Stimulated activated CD4-positive, alpha-beta T cell treated with anti-CD3 and anti-CD28 coated beads, Interleukin-15, amount 100 ng/mL, for 1 hour (primary cell): ENCODE data around the gene NR5A1.

ENCODE experiments used
- DNase-seq, 2 donors: peaks; one replicate each; pipeline ENCODE4 v3.0.0-alpha.2; 2020; ENCODE audit warnings: low read depth in 1 of 2, low spot score in 1 of 2

Gene NR5A1

GRCh38 chr9:124506931-124507879 is at the start of gene NR5A1:
TSS of gene NR5A1 (minus strand) at chr9:124507399. CDS start at chr9:124503395, 4,004 bp downstream.
- DNase-seq: no peak

DNA sequence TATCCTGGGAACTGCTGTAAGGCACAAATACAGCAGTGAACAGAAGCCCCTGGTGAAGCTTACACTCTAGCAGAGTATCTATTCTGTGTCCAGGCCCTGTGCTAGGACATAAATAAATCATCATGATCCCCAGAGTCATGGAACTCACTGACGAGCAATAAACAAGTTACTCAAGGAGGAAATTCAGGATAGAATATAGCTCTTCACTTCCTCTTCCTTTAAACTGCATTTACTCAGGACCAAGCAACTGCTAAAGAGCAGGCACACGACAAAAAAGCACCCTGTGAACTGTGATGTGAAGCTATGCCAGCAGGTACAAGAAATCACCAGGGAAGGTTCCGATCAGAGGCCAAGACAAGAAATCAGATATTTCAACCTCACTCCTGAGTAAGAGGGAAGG is 47.8 kb upstream of the NR5A1 start:
- DNase-seq: no peak

DNA sequence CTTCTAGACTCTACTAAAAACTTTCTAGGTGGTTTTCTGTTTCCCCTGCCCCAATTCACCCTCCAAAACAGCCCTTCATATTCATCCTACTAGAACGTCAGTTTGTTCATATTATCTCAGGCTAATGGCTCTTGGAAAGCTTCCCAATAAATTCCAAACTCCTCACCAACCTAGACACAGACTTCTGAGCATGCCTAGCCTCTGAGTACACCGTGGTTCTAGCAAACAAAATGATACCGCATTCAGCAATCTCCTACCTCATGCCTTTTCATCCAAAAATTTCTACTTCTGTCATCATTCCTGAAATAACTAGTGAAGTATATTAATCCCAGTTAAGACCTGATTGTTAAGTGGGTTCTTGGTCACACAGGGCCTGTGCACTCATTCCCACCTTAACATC is 46.5 kb upstream of the NR5A1 start:
- no peak for DNase-seq

- no peak for DNase-seq
These were observed 45.0 kb upstream of the NR5A1 start for GRCh38 chr9:124552273-124552605.

DNA sequence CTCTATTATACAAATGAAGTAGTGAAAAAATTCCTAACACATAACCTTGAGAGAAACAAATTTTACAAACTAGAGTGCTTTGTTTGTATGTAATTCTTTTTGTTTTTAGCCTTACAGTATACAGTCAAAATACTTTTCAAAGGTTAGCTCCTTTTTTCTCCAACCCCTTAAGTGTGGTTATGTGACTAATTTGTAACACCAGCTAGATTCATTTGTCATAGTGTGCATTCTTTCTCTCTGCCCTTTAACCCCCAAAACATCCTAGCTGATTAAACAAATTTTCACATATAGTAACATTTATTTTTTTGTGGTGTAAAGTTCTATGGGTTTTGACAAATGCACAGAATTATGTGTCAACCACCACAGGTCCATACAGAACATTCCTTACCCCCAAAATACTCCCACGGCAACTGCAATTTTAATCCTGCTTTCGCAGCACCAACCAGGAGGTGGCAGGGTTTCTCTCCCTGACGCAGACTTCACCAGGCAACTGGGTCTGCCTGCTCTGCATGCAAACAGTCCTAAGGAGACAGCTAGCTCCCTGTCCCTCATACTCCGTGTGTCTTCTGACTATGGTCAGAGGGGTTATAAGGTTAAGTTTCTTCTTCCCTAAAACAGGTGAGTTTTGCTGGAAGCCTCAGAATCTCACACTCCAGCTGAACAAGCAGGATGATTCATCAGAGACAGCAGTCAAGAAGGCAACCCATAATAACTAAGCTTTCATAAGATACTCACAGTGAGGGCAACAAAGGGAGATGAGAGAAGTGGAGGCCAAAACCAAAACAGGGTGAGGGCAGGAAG is 44.5 kb upstream of the NR5A1 start:
- no peak for DNase-seq

GRCh38 chr9:124550072-124550471 is 42.9 kb upstream of the NR5A1 start:
- no peak for DNase-seq

DNA sequence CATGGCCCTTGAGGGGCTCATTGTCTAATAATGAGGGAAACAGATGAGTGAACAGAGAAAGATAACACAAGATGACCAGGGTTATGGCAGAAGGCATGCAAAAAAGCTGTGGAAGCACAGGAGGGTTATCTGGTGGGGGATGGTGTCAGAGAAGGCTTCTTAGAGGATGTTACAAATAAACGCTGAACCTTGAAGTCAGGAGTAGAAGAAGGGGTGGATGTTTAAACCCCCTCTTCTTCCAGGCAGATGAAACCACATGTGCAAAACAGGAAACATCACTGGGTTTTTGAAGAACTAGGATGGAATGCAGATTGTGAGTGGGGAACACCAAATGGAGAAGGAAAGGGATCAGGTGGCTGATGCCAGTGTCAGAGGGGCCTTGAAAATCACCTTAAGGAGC is 41.8 kb upstream of the NR5A1 start:
- no peak for DNase-seq

DNA sequence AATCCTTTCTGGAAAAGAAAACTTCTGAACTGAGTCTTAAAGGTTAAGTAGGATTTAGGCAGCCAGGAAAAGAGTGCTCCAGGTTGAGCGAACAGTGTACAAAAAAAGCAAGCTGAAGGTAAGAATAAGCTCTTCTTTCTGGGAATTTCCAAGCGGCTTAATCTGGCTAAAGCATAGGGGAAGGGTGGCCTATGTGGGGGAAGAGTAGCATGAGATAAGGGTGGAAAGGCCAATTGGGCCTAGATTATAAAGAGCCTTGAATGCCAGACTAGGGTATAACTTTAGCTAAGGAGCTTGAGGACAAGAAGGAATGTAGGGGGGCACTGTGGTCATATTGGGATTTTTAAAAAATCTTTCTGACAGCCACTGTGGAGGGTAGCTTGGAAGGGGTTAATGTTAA is 37.3 kb upstream of the NR5A1 start:
- no peak for DNase-seq

GRCh38 chr9:124541824-124542223 is 34.6 kb upstream of the NR5A1 start:
- no peak for DNase-seq

- no peak for DNase-seq
These were observed 30.7 kb upstream of the NR5A1 start for GRCh38 chr9:124537926-124538325.

GRCh38 chr9:124535846-124536245 is 28.6 kb upstream of the NR5A1 start:
- DNase-seq: no peak

DNA sequence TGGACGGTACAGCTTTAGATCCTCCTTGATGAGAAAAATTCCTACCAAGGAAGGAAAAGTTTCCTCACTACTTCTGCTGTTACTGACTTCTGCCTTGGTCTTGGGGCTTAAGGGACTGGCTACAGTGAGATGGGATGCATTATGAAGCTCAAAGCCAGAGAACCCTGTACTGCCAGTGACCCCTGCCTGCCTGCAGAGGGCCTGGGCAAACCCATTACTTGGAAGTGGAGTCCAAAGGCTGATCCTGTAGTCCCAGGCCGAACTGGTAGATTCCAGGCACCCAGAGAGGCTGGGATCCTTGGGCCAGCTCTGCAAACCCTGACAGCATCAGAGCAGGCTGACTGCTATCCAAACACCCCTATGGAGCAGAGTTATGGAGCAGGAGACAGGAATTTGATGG is 25.7 kb upstream of the NR5A1 start:
- DNase-seq: no peak

GRCh38 chr9:124531115-124531514 is 23.9 kb upstream of the NR5A1 start:
- no peak for DNase-seq

GRCh38 chr9:124530246-124530645 is 23.0 kb upstream of the NR5A1 start:
- DNase-seq: no peak

- DNase-seq: no peak
These were observed 20.6 kb upstream of the NR5A1 start for GRCh38 chr9:124527781-124528180.

DNA sequence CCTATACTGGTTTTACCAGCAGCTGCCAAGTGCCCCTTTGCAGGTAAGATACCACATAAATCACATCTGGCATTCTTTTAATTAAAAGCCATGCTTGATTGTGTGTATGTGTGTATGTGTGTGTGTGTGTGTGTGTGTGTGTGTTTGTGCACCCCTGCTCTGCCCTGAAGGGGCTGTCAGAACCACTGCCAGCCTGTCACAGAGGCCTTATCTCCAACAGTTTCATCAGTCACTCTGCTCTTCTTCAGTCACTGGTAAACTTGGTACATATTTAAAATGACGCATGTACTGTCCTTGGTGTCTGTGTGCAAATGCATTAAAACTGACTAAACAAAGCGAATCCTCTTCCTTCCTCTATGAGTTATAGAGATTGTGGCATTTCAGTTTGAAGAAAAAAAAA is 19.0 kb upstream of the NR5A1 start:
- no peak for DNase-seq

- DNase-seq: no peak
These were observed 15.2 kb upstream of the NR5A1 start for GRCh38 chr9:124522121-124523098.

DNA sequence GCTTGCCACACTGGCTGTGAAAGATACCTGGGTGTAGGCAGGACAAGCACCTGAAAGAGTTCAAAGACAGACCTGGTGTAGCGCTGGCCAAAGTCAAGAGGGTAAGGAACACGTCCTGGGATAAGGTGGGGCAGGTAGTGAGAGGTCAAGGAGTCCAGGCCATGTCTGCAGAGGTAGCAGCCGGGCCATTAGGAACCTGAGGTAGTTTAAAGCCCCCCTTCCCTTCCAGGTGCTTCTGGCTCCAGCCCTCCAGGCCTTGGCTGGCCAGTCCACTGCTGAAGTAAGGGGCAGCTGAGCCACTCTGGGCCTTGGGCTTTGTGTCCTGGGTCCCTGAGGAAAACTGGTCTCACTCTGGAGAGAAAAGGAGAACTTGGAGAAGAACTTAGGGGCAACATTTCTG is 13.9 kb upstream of the NR5A1 start:
- no peak for DNase-seq

- no peak for DNase-seq
These were observed 13.0 kb upstream of the NR5A1 start for GRCh38 chr9:124520206-124520596.

DNA sequence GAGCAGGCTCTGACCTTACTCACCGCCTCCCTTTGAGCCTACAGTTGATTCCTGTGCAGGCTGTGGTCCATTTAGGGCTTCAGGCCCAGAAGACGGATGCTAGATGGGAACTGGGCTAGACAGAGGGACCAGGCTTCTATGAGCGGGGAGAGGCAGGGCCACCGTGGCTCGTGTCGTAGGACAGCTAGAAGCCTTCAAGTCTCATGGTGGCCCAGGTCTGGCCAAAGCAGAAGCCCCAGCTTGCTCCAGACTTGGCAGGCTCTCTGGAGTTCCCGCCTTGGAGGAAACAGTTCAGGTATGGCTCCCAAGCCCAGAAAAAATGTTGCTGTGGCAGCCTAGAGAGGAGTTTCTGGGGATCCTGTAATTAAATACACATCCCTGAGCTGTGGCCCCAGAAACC is 10.9 kb upstream of the NR5A1 start:
- no peak for DNase-seq

DNA sequence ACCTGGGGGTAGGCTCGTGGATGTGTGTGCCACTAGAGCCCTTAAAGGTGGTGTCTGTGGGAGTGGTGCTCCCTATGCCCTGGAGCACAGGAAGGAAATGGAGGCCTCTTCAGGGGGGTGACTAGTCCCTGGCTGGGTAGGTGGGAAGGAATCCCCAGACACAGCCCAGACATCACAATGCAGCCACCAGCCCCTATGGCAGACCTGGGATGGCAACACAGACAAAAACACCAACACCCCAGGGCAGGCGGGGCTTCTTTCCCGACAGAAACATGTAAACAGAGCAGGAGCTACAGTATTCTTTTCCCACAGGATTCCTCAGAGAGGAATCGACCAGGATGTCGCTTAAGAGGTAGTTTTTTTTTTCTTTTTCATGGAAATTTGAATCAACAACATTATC is 10.4 kb upstream of the NR5A1 start:
- DNase-seq: no peak
